Epithelial cell of proximal tubule (primary cell): Measurements from ENCODE around the gene OCA2. TPM values are rescaled to one million over a fixed set of nuclear protein-coding genes. Genes with fewer than 3 reads are reported as not detected.
A peak's percentile ranks its signal among the peaks of the same experiment; 100 is the strongest.

Experiments used
- DNase-seq: peaks from one replicate; pipeline ENCODE4 v3.0.0-alpha.2; 2011; ENCODE audit warnings: low read depth
- H3K4me3 ChIP-seq: 2 replicates; pipeline ENCODE4 v1.5.1; 2011; ENCODE audit warnings: low read depth, mild to moderate bottlenecking, low read length
- total RNA-seq: library from RNA; depleted of rRNA; stranded (reverse); fragments of >200 nt; gene quantifications from 2 replicates; pipeline ENCODE4 v1.2.3, GENCODE V29; 2015
- TF ChIP-seq, protein P1 (sequence below): conservative IDR thresholded peaks from 2 replicates; pipeline ENCODE4 v1.5.1; 2012; ENCODE audit warnings: low read depth, mild to moderate bottlenecking, low read length

OCA2 gene
- total RNA-seq, 1 donor from 2014 or later = not detected

DNA sequence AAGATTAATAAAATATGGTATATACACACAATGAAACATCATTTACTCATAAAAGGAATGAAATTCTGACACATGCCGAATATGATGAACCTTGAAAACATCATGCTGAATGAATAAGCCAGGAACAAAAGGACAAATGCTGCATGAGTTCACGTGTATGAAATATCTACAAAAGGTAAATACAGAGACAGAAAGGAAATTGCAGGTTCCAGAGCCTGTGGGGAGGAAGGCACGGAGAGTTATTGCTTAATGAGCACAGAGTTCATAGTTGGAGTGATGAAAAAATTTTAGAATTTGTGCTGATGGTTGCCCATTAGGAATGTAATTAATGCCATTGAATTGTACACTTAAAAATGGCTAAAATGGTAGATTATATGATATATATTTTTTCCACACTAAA lies 49.5 kb downstream of the OCA2 start:
- no peak for DNase-seq
- no peak overlapping the region for H3K4me3 ChIP-seq
- TF ChIP-seq, protein P1, sequence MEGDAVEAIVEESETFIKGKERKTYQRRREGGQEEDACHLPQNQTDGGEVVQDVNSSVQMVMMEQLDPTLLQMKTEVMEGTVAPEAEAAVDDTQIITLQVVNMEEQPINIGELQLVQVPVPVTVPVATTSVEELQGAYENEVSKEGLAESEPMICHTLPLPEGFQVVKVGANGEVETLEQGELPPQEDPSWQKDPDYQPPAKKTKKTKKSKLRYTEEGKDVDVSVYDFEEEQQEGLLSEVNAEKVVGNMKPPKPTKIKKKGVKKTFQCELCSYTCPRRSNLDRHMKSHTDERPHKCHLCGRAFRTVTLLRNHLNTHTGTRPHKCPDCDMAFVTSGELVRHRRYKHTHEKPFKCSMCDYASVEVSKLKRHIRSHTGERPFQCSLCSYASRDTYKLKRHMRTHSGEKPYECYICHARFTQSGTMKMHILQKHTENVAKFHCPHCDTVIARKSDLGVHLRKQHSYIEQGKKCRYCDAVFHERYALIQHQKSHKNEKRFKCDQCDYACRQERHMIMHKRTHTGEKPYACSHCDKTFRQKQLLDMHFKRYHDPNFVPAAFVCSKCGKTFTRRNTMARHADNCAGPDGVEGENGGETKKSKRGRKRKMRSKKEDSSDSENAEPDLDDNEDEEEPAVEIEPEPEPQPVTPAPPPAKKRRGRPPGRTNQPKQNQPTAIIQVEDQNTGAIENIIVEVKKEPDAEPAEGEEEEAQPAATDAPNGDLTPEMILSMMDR = no peak

DNA sequence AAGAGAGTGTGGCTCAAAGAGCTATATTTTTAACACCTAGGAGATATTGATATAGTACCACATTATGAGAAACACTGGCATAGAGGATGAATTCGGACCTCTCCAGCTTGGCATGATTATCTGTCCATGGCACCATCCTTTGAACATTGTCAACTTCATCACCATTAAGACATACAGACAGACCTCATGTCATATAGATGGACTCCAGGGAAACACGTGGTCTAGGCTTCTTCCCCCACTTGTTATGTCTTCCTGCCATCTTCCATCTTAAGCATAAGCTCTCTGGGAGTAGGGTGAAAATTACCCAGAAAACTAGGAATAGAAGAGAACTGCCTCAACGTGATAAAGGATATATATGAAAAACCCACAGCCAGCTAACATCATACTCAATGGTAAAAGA lies 51.8 kb downstream of the OCA2 start:
- TF ChIP-seq, protein P1 = no peak
- H3K4me3 ChIP-seq = no peak overlapping the region
- DNase-seq = no peak

DNA sequence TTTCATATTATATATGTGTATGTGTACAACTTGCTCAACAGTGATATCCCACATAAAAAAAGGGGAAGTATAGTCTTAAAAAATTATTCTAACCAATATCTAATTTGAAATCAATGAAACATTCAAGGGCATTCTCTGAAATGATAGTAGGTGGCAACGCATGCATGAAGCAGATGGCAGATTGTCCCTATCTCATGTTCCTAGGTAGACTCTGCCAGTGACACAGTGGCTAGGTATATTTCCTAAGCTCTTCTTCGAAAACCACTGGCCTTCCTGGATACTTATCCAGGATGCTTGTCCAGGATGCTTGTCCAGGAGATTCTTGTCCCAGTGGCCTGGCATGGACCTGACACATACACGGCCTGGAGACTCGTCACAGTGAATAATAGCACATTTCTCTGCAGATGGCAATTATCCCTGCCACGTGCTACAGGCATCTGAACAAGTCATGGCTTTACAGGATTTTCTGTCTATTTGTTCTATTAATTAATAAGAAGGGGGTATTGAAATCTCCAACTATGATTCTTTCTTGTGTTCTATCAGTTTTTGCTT lies 54.9 kb downstream of the OCA2 start:
- no peak overlapping the region for H3K4me3 ChIP-seq
- no peak for DNase-seq
- TF ChIP-seq, protein P1 = no peak

DNA sequence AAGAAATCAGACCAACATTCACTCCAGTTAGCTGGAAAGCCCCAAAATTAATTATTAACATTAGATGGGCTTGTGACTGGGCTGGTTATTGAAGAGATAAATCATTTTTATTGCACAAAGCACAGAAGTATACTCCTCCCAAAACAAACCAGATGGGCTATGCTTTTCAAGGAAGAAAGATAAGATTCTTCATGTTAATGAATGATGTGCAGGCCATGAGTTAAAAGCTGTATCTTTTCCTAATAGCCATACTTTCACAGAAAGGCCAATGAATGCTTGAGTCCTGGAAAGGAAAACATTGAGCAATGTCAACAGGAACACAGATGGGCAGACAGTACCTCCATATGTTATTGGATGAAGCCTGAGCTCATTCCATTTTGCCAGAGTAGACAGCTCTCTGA lies 55.4 kb downstream of the OCA2 start:
- no peak overlapping the region for H3K4me3 ChIP-seq
- DNase-seq = peak; percentile 13
- TF ChIP-seq, protein P1 = no peak

DNA sequence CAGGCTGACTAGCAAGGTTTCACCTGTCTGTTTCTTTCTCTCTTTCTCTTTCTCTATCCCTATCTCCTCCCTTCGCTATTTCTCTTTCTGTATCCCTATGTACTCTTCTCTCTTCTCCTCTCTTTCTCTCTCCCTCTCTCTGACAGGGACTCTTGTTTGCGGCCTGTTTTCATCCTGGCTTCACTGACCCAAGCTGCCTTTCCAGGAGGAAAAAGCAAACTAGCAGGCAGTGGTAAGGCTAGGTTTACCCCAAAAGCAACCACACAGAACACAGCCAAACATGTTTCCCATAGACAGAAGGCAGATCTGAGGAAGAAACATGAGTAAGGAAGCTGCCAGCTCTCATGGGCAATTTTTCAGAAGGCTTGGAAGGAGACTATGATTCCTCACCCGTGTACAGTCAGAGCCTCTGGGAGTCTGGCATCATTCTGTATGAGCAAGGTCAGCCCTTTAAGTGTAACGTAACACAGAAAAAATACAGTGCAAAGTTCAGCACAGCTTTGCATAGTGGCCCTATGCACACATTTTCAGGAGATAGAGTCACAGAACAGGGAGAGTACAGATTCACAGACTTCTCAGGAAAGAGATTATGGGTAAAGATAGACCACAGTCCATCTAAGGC lies 61.0 kb downstream of the OCA2 start:
- H3K4me3 ChIP-seq = no peak overlapping the region
- TF ChIP-seq, protein P1 = no peak
- no peak for DNase-seq

DNA sequence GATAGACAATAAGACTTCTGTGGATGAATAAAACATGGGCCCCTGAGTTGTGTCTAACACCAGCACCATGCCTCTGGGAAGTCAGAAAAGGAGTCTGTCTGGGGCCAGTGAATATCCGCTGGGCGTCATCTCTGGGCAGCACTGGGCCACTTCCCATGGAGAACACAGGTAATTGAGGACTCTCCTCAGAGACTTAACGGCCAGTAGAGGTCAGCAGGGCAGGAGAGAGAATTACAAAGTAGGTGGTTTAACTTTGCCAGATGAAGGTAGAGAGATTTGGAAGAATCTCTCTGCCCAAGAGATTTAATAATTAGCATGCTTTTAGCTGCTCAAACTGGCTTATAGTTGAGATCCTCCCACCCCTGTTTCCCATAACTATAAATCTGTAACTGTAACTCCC lies 65.7 kb downstream of the OCA2 start:
- TF ChIP-seq, protein P1 = no peak
- H3K4me3 ChIP-seq = no peak overlapping the region
- no peak for DNase-seq

DNA sequence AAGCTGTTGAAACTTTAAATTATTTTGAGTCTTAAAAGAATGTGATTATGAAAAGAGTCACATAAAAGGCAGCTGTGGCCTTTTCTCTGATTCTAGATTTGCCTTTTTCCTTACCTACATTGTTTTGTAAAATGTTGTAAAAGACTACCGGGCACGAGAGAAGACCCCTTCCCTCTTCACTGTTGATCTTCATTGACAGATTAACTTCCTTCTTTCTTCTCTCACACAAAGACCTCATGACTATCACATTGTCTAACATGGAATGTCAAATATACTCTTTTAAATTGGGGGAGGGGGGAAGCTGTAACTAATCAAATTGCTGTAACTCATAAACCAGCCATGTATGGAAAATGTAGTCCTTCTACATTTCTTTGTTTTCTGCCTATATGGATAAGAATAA lies 68.3 kb downstream of the OCA2 start:
- no peak for DNase-seq
- TF ChIP-seq, protein P1 = no peak
- H3K4me3 ChIP-seq = no peak overlapping the region
